ENCODE results near the gene SRRM2. TPM values are rescaled to one million over a fixed set of nuclear protein-coding genes. Genes with fewer than 3 reads are reported as not detected.

The SRRM2 gene
- total RNA-seq, 1 experiment from 2014 or later: 107 TPM

GRCh38 chr16:2779151-2779920 lies 26.9 kb downstream of the SRRM2 start:
- H3K27ac ChIP-seq: no peak overlapping the region
- DNase-seq: no peak
- 0 out of 2 replicates have a peak, but pooled peaks cover under 1% of the 10 kb centered on the region for H3K36me3 ChIP-seq
- peaks cover 3% of the 10 kb centered on the region; the same call in 1 of the 2 replicates for H3K4me1 ChIP-seq
- H3K27me3 ChIP-seq: no peaks in the 10 kb centered on the region
- no peak overlapping the region for H3K4me3 ChIP-seq
- H3K9me3 ChIP-seq (replicated peaks): no peaks in the 10 kb centered on the region

- no peak for DNase-seq
These were observed 27.8 kb downstream of the SRRM2 start for GRCh38 chr16:2779978-2780898.

GRCh38 chr16:2782583-2783351 lies 30.3 kb downstream of the SRRM2 start:
- H3K9me3 ChIP-seq (replicated peaks): no peaks in the 10 kb centered on the region
- H3K27me3 ChIP-seq: no peaks in the 10 kb centered on the region
- H3K27ac ChIP-seq: no peak overlapping the region
- 0 out of 2 replicates have a peak, but pooled peaks cover 3% of the 10 kb centered on the region for H3K4me1 ChIP-seq
- DNase-seq: no peak
- H3K36me3 ChIP-seq: no peaks in the 10 kb centered on the region
- H3K4me3 ChIP-seq: no peak overlapping the region

More at GRCh38 chr16:2779978-2780898, 27.8 kb downstream of the SRRM2 start:
- no peak overlapping the region for H3K27ac ChIP-seq
- no peaks in the 10 kb centered on the region for H3K27me3 ChIP-seq
- 0 out of 2 replicates have a peak, but pooled peaks cover 3% of the 10 kb centered on the region for H3K4me1 ChIP-seq
- H3K9me3 ChIP-seq (replicated peaks): no peaks in the 10 kb centered on the region
- H3K36me3 ChIP-seq: no peaks in the 10 kb centered on the region
- no peak overlapping the region for H3K4me3 ChIP-seq

- no peak for DNase-seq
- Histone ChIP-seq H3K27ac (no peak overlapping the region), H3K9me3 (replicated peaks) (no peaks in the 10 kb centered on the region), H3K4me1 (no peaks in the 10 kb centered on the region), H3K27me3 (no peaks in the 10 kb centered on the region), H3K36me3 (no peaks in the 10 kb centered on the region), H3K4me3 (no peak overlapping the region)
These were observed 31.3 kb downstream of the SRRM2 start for GRCh38 chr16:2783581-2784357.

- H3K27ac ChIP-seq: no peak overlapping the region
- no peak overlapping the region for H3K4me3 ChIP-seq
- H3K4me1 ChIP-seq: no peaks in the 10 kb centered on the region
- no peaks in the 10 kb centered on the region for H3K36me3 ChIP-seq
- no peaks in the 10 kb centered on the region for H3K27me3 ChIP-seq
- H3K9me3 ChIP-seq (replicated peaks): no peaks in the 10 kb centered on the region
- DNase-seq: no peak
These were observed 32.1 kb downstream of the SRRM2 start for GRCh38 chr16:2784358-2785100.

GRCh38 chr16:2785101-2785991 lies 32.9 kb downstream of the SRRM2 start:
- Histone ChIP-seq H3K9me3 (replicated peaks) (no peaks in the 10 kb centered on the region), H3K27me3 (no peaks in the 10 kb centered on the region), H3K4me3 (no peak overlapping the region), H3K27ac (no peak overlapping the region), H3K4me1 (no peaks in the 10 kb centered on the region), H3K36me3 (no peaks in the 10 kb centered on the region)
- no peak for DNase-seq

- Histone ChIP-seq H3K36me3 (no peaks in the 10 kb centered on the region), H3K4me3 (no peak overlapping the region), H3K4me1 (no peaks in the 10 kb centered on the region), H3K9me3 (replicated peaks) (no peaks in the 10 kb centered on the region), H3K27me3 (no peaks in the 10 kb centered on the region), H3K27ac (no peak overlapping the region)
- no peak for DNase-seq
These were observed 33.8 kb downstream of the SRRM2 start for GRCh38 chr16:2786061-2786825.

- DNase-seq: no peak
These were observed 34.4 kb downstream of the SRRM2 start for GRCh38 chr16:2786826-2787151.

GRCh38 chr16:2787406-2787805 lies 35.0 kb downstream of the SRRM2 start, which contains the start of gene PRSS33:
Gene PRSS33, minus strand, starts transcription at chr16:2787560. Its CDS starts 1,013 bp downstream, at chr16:2786547.
- H3K36me3 ChIP-seq: no peaks in the 10 kb centered on the region
- H3K4me3 ChIP-seq: no peak within 1 kb of the TSS
- H3K9me3 ChIP-seq (replicated peaks): no peaks in the 10 kb centered on the region
- DNase-seq: no peak
- H3K27me3 ChIP-seq: no peaks in the 10 kb centered on the region
- no peaks in the 10 kb centered on the region for H3K4me1 ChIP-seq
- H3K27ac ChIP-seq: no peak within 1 kb of the TSS

More at GRCh38 chr16:2786826-2787151, 34.4 kb downstream of the SRRM2 start:
- Histone ChIP-seq H3K9me3 (replicated peaks) (no peaks in the 10 kb centered on the region), H3K4me1 (no peaks in the 10 kb centered on the region), H3K36me3 (no peaks in the 10 kb centered on the region), H3K4me3 (no peak overlapping the region), H3K27ac (no peak overlapping the region), H3K27me3 (no peaks in the 10 kb centered on the region)

GRCh38 chr16:2787961-2788360 lies 35.5 kb downstream of the SRRM2 start:
- Histone ChIP-seq H3K4me3 (no peak overlapping the region), H3K9me3 (replicated peaks) (no peaks in the 10 kb centered on the region), H3K27me3 (no peaks in the 10 kb centered on the region), H3K27ac (no peak overlapping the region), H3K36me3 (no peaks in the 10 kb centered on the region), H3K4me1 (no peaks in the 10 kb centered on the region)
- no peak for DNase-seq

- H3K27ac ChIP-seq: no peak overlapping the region
- H3K9me3 ChIP-seq (replicated peaks): no peaks in the 10 kb centered on the region
- no peaks in the 10 kb centered on the region for H3K36me3 ChIP-seq
- H3K27me3 ChIP-seq: 0 out of 2 replicates have a peak, but pooled peaks cover 4% of the 10 kb centered on the region
- no peak overlapping the region for H3K4me3 ChIP-seq
- H3K4me1 ChIP-seq: no peaks in the 10 kb centered on the region
- no peak for DNase-seq
These were observed 38.2 kb downstream of the SRRM2 start for GRCh38 chr16:2790631-2791030.

GRCh38 chr16:2791174-2791573 lies 38.7 kb downstream of the SRRM2 start:
- Histone ChIP-seq H3K36me3 (no peaks in the 10 kb centered on the region), H3K9me3 (replicated peaks) (no peaks in the 10 kb centered on the region), H3K27ac (no peak overlapping the region), H3K27me3 (0 out of 2 replicates have a peak, but pooled peaks cover 4% of the 10 kb centered on the region), H3K4me3 (no peak overlapping the region), H3K4me1 (no peaks in the 10 kb centered on the region)
- DNase-seq: no peak
